Gastrocnemius medialis (tissue), 4 donors: Measurements from ENCODE around the gene GALNT18. TPM values are rescaled to one million over a fixed set of nuclear protein-coding genes. Genes with fewer than 3 reads are reported as not detected.

Source experiments
- ATAC-seq, 2 donors: fragments of 150-250 bp; one replicate each; pipeline ENCODE4 v1.9.1; 2016
- DNase-seq, 2 donors: peaks; one replicate each; pipeline ENCODE4 v3.0.0-alpha.2; 2019
- H3K27ac ChIP-seq, 4 donors: fragments of 200-600 bp; sonication (generic); 1 replicate in 1 of 4; 2 replicates in 3 of 4; pipeline ENCODE4 v1.5.1; 2016 to 2018; ENCODE audit warnings: mild to moderate bottlenecking in 2 of 4, moderate library complexity in 1 of 4
- H3K27me3 ChIP-seq, 3 donors: fragments of 200-600 bp; sonication (generic) in 2 of 3; 1 replicate in 1 of 3; 2 replicates in 2 of 3; pipeline versions ENCODE4 v1.5.1 to v1.6.0; 2016 to 2019; ENCODE audit warnings: mild to moderate bottlenecking in 1 of 3, moderate library complexity in 1 of 3
- H3K36me3 ChIP-seq, 2 donors: fragments of 200-600 bp; sonication (generic) in 1 of 2; one replicate each; pipeline ENCODE4 v1.5.1; 2017 to 2018
- H3K4me1 ChIP-seq, 2 donors: fragments of 200-600 bp; sonication (generic) in 1 of 2; one replicate each; pipeline ENCODE4 v1.5.1; 2016 to 2017; ENCODE audit warnings: mild to moderate bottlenecking in 2 of 2
- H3K4me3 ChIP-seq, 4 donors: fragments of 200-600 bp; sonication (generic) in 3 of 4; 1 replicate in 1 of 4; 2 replicates in 3 of 4; pipeline ENCODE4 v1.5.1; 2016 to 2019; ENCODE audit warnings: mild to moderate bottlenecking in 2 of 4
- H3K9me3 ChIP-seq, 3 donors: fragments of 200-600 bp; sonication (generic) in 2 of 3; 1 replicate in 1 of 3; 2 replicates in 2 of 3; pipeline ENCODE4 v1.5.1; 2016 to 2019
- CTCF ChIP-seq, 5 experiments: fragments of 450-650 bp in 3 of 5; fragments of 200-600 bp in 2 of 5; sonication (generic) in 2 of 5; IDR thresholded peaks in 4 of 5; conservative IDR thresholded peaks in 1 of 5; 1 replicate in 4 of 5; 2 replicates in 1 of 5; pipeline ENCODE4 v1.5.1; 2016 to 2019; ENCODE audit warnings: antibody characterized with exemption in 5 of 5, mild to moderate bottlenecking in 3 of 5, moderate library complexity in 3 of 5
- POLR2A ChIP-seq, 2 donors: fragments of 450-650 bp; IDR thresholded peaks; one replicate each; pipeline ENCODE4 v1.6.1; 2017; ENCODE audit warnings: antibody characterized with exemption in 2 of 2, mild to moderate bottlenecking in 2 of 2, moderate library complexity in 2 of 2
- in situ Hi-C, 4 donors: fragments of 200-750 bp; cut with MboI; loops; one replicate each; pipeline versions ENCODE4 v1.15.0 to v1.8.0; 2017; ENCODE audit warnings: low sequenced_read_pairs in 4 of 4
- intact Hi-C: fragments of 100-400 bp; cut with DNase I; formaldehyde crosslinking; loops from one replicate; pipeline ENCODE4 v1.15.1; 2023; ENCODE audit warnings: low total_unique reads
- total RNA-seq, 4 donors: library from RNA; depleted of rRNA; stranded (reverse); fragments of >200 nt; gene quantifications; one replicate each; pipeline versions ENCODE4 v1.1.0 to v1.2.3, GENCODE V29; 2016

Gene GALNT18
- total RNA-seq, 4 donors from 2014 or later = 10.5 to 29.2 (median 11.2) TPM

GRCh38 chr11:11347592-11347991, 274.2 kb downstream of the GALNT18 start:
- DNase-seq (no peak), ATAC-seq (no peak)
- Histone ChIP-seq H3K4me3 (no peak overlapping the region), H3K27ac (no peak overlapping the region), H3K4me1 (peaks cover 0 to 19% of the 10 kb centered on the region in 2 donors), H3K36me3 (no peaks in the 10 kb centered on the region), H3K27me3 (no peaks in the 10 kb centered on the region), H3K9me3 (no peaks in the 10 kb centered on the region)
- TF ChIP-seq CTCF (IDR thresholded peaks at IDR 0.05 in 4 of 5, conservative IDR thresholded peaks at IDR 0.05 in 1 of 5) (no peak), POLR2A (IDR thresholded peaks at IDR 0.05) (no peak)
- intact Hi-C loops (no loop called here), in situ Hi-C loops (no loop called here)

- no peaks in the 10 kb centered on the region for H3K9me3 ChIP-seq
- in situ Hi-C loops = no loop called here
- peaks cover 0 to 15% of the 10 kb centered on the region in 2 donors for H3K4me1 ChIP-seq
- DNase-seq (no peak), ATAC-seq (no peak)
- no peak overlapping the region for H3K4me3 ChIP-seq
- H3K36me3 ChIP-seq = no peaks in the 10 kb centered on the region
- TF ChIP-seq POLR2A (IDR thresholded peaks at IDR 0.05) (no peak), CTCF (IDR thresholded peaks at IDR 0.05 in 4 of 5, conservative IDR thresholded peaks at IDR 0.05 in 1 of 5) (no peak)
- H3K27me3 ChIP-seq = no peaks in the 10 kb centered on the region
- intact Hi-C loops = no loop called here
- H3K27ac ChIP-seq = no peak overlapping the region
Measured at GRCh38 chr11:11346303-11346702, 275.5 kb downstream of the GALNT18 start.

- Histone ChIP-seq H3K27me3 (no peaks in the 10 kb centered on the region), H3K4me3 (no peak overlapping the region), H3K36me3 (no peaks in the 10 kb centered on the region), H3K9me3 (no peaks in the 10 kb centered on the region), H3K4me1 (peaks cover 0 to 7% of the 10 kb centered on the region in 2 donors), H3K27ac (no peak overlapping the region)
- DNase-seq = no peak
- TF ChIP-seq CTCF (IDR thresholded peaks at IDR 0.05 in 4 of 5, conservative IDR thresholded peaks at IDR 0.05 in 1 of 5) (no peak), POLR2A (IDR thresholded peaks at IDR 0.05) (no peak)
- no peak for ATAC-seq
- intact Hi-C loops = no loop called here
- in situ Hi-C loops = no loop called here
Measured at GRCh38 chr11:11345099-11345498, 276.7 kb downstream of the GALNT18 start.

- Histone ChIP-seq H3K27me3 (no peaks in the 10 kb centered on the region), H3K36me3 (no peaks in the 10 kb centered on the region), H3K27ac (no peak overlapping the region), H3K9me3 (no peaks in the 10 kb centered on the region), H3K4me1 (peaks cover 0 to 7% of the 10 kb centered on the region in 2 donors), H3K4me3 (no peak overlapping the region)
- intact Hi-C loops (no loop called here), in situ Hi-C loops (no loop called here)
- no peak for ATAC-seq
- TF ChIP-seq POLR2A (IDR thresholded peaks at IDR 0.05) (no peak), CTCF (IDR thresholded peaks at IDR 0.05 in 4 of 5, conservative IDR thresholded peaks at IDR 0.05 in 1 of 5) (no peak)
- no peak for DNase-seq
Measured at GRCh38 chr11:11344045-11344444, 277.8 kb downstream of the GALNT18 start.

GRCh38 chr11:11338304-11338703, 283.5 kb downstream of the GALNT18 start:
- ATAC-seq (no peak), DNase-seq (no peak)
- Histone ChIP-seq H3K27ac (no peak overlapping the region), H3K27me3 (no peaks in the 10 kb centered on the region), H3K9me3 (no peaks in the 10 kb centered on the region), H3K4me1 (no peaks in the 10 kb centered on the region), H3K36me3 (no peaks in the 10 kb centered on the region), H3K4me3 (no peak overlapping the region)
- intact Hi-C loops = no loop called here
- TF ChIP-seq POLR2A (IDR thresholded peaks at IDR 0.05) (no peak), CTCF (IDR thresholded peaks at IDR 0.05 in 4 of 5, conservative IDR thresholded peaks at IDR 0.05 in 1 of 5) (no peak)
- in situ Hi-C loops = no loop called here
